ENCODE results near the gene MEIS2.
A peak's percentile ranks its signal among the peaks of the same experiment; 100 is the strongest.

The MEIS2 gene

DNA sequence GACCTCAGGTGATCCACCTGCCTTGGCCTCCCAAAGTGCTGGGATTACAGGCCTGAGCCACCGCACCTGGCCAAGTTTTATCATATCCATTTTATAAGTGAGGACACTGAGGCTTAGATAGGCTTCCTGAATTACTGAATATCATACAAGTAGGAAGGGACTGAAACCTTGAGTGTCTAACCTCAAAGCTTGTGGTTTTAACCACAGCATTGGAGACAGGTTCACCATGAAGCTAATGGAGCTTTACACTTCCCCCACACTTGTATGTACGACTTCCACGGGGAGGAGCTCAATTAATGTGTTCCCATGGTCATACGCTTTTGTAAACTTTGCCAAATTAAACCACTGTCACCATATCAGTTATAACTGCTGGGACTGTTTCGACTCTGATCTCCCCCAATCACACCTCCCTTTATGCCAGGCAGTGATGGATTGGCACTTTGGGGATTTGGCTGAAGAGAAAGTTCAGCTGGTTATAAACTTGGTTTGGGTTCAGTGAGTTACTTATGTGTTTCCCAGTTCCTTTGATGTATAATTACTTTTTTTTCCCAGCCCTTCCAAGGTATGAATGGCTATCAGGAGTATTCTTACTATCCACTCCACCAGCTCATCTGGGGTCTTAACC is 38.4 kb upstream of the MEIS2 start:
- TF ChIP-seq, protein P1, sequence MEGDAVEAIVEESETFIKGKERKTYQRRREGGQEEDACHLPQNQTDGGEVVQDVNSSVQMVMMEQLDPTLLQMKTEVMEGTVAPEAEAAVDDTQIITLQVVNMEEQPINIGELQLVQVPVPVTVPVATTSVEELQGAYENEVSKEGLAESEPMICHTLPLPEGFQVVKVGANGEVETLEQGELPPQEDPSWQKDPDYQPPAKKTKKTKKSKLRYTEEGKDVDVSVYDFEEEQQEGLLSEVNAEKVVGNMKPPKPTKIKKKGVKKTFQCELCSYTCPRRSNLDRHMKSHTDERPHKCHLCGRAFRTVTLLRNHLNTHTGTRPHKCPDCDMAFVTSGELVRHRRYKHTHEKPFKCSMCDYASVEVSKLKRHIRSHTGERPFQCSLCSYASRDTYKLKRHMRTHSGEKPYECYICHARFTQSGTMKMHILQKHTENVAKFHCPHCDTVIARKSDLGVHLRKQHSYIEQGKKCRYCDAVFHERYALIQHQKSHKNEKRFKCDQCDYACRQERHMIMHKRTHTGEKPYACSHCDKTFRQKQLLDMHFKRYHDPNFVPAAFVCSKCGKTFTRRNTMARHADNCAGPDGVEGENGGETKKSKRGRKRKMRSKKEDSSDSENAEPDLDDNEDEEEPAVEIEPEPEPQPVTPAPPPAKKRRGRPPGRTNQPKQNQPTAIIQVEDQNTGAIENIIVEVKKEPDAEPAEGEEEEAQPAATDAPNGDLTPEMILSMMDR (IDR thresholded peaks at IDR 0.05; ENCODE audit: borderline replicate concordance, extremely low read depth, low read length, poor library complexity, severe bottlenecking): no peak
- no peak for TF ChIP-seq EZH2 (IDR thresholded peaks at IDR 0.05; ENCODE audit: borderline replicate concordance, low read depth, low read length, severe bottlenecking)
- no peaks in the 10 kb centered on the region for H3K9me3 ChIP-seq (ENCODE audit: insufficient read depth, low read length, severe bottlenecking)
- no peak overlapping the region for H3K4me3 ChIP-seq (ENCODE audit: low read depth in 1 of 2, low read length in 2 of 2)
- H3K9ac ChIP-seq (ENCODE audit: low read depth, low read length): no peak overlapping the region
- no peaks in the 10 kb centered on the region for H3K79me2 ChIP-seq (ENCODE audit: insufficient read depth, low read length)
- ATAC-seq (ENCODE audit: insufficient read depth, low read depth) (peak; percentile 53; the same call in 2 of the 3 replicates), DNase-seq (peak; percentile 4)
- no peaks in the 10 kb centered on the region for H3K4me1 ChIP-seq (ENCODE audit: insufficient read depth, low read length)
- no peaks in the 10 kb centered on the region for H3K36me3 ChIP-seq (ENCODE audit: insufficient read depth, low read length)
- H3K27ac ChIP-seq (ENCODE audit: low read length): no peak overlapping the region
- H2AFZ ChIP-seq (ENCODE audit: low read depth, low read length): no peak overlapping the region
- H3K27me3 ChIP-seq (ENCODE audit: insufficient read depth, low read length, poor library complexity): no peaks in the 10 kb centered on the region
- H4K20me1 ChIP-seq (ENCODE audit: insufficient read depth, low read length): no peaks in the 10 kb centered on the region
- no peak overlapping the region for H3K4me2 ChIP-seq (ENCODE audit: insufficient read depth, low read length)

- Histone ChIP-seq H3K4me1 (ENCODE audit: insufficient read depth, low read length) (no peaks in the 10 kb centered on the region), H3K9me3 (ENCODE audit: insufficient read depth, low read length, severe bottlenecking) (no peaks in the 10 kb centered on the region), H3K4me2 (ENCODE audit: insufficient read depth, low read length) (no peak overlapping the region), H3K4me3 (ENCODE audit: low read depth in 1 of 2, low read length in 2 of 2) (no peak overlapping the region), H3K9ac (ENCODE audit: low read depth, low read length) (no peak overlapping the region), H2AFZ (ENCODE audit: low read depth, low read length) (no peak overlapping the region), H3K27me3 (ENCODE audit: insufficient read depth, low read length, poor library complexity) (no peaks in the 10 kb centered on the region), H3K27ac (ENCODE audit: low read length) (no peak overlapping the region), H3K36me3 (ENCODE audit: insufficient read depth, low read length) (no peaks in the 10 kb centered on the region), H4K20me1 (ENCODE audit: insufficient read depth, low read length) (no peaks in the 10 kb centered on the region), H3K79me2 (ENCODE audit: insufficient read depth, low read length) (no peaks in the 10 kb centered on the region)
- ATAC-seq (ENCODE audit: insufficient read depth, low read depth) (no peak), DNase-seq (no peak)
- TF ChIP-seq, protein P1 (IDR thresholded peaks at IDR 0.05; ENCODE audit: borderline replicate concordance, extremely low read depth, low read length, poor library complexity, severe bottlenecking): no peak
- TF ChIP-seq EZH2 (IDR thresholded peaks at IDR 0.05; ENCODE audit: borderline replicate concordance, low read depth, low read length, severe bottlenecking): no peak
Measured at GRCh38 chr15:37137221-37137620, 36.9 kb upstream of the MEIS2 start.

DNA sequence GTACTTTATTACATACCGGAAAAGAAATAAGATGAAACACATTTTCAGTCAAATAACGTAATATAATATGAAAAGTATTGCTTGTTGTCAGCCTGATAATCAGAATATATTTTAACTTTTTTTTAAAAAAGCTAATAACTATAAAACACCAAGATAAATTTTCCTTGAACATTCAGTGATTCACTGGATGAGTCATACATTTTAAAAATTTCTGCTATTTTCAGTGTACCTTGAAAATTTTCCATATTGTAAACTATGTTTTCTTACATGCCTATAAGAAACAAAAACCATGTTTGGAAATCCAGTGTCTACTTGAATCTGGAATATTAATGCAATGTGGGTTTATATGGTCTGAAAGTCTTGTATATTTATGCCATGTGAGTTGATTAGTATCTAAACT is 36.3 kb upstream of the MEIS2 start:
- Histone ChIP-seq H4K20me1 (ENCODE audit: insufficient read depth, low read length) (no peaks in the 10 kb centered on the region), H2AFZ (ENCODE audit: low read depth, low read length) (no peak overlapping the region), H3K4me3 (ENCODE audit: low read depth in 1 of 2, low read length in 2 of 2) (no peak overlapping the region), H3K27me3 (ENCODE audit: insufficient read depth, low read length, poor library complexity) (peaks cover 3% of the 10 kb centered on the region), H3K27ac (ENCODE audit: low read length) (no peak overlapping the region), H3K4me2 (ENCODE audit: insufficient read depth, low read length) (no peak overlapping the region), H3K4me1 (ENCODE audit: insufficient read depth, low read length) (no peaks in the 10 kb centered on the region), H3K79me2 (ENCODE audit: insufficient read depth, low read length) (no peaks in the 10 kb centered on the region), H3K36me3 (ENCODE audit: insufficient read depth, low read length) (no peaks in the 10 kb centered on the region), H3K9ac (ENCODE audit: low read depth, low read length) (no peak overlapping the region), H3K9me3 (ENCODE audit: insufficient read depth, low read length, severe bottlenecking) (no peaks in the 10 kb centered on the region)
- no peak for DNase-seq
- TF ChIP-seq, protein P1 (IDR thresholded peaks at IDR 0.05; ENCODE audit: borderline replicate concordance, extremely low read depth, low read length, poor library complexity, severe bottlenecking): no peak
- no peak for TF ChIP-seq EZH2 (IDR thresholded peaks at IDR 0.05; ENCODE audit: borderline replicate concordance, low read depth, low read length, severe bottlenecking)
- no peak for ATAC-seq (ENCODE audit: insufficient read depth, low read depth)

Data from DND-41 (cell line).